ENCODE measurements around the gene CNTN5. TPM values are rescaled to one million over a fixed set of nuclear protein-coding genes. Genes with fewer than 3 reads are reported as not detected.

CNTN5 gene
- total RNA-seq, 1 donor from 2014 or later, result 0.36 TPM

GRCh38 chr11:100105982-100106358 lies 1085.2 kb downstream of the CNTN5 start:
- no peak for TF ChIP-seq CTCF (IDR thresholded peaks at IDR 0.05; ENCODE audit: borderline replicate concordance)
- H3K36me3 ChIP-seq, result no peaks in the 10 kb centered on the region
- no peak for DNase-seq
- H3K4me1 ChIP-seq, result no peaks in the 10 kb centered on the region
- H3K27me3 ChIP-seq (ENCODE audit: low read depth), result no peaks in the 10 kb centered on the region
- intact Hi-C loops (cut with micrococcal nuclease), result no loop called here
- H3K9me3 ChIP-seq (replicated peaks), result peaks cover 13% of the 10 kb centered on the region
- H3K4me3 ChIP-seq, result no peak overlapping the region
- no peak overlapping the region for H3K27ac ChIP-seq (replicated peaks)

- intact Hi-C loops (cut with micrococcal nuclease), result no loop called here
- no peak for TF ChIP-seq CTCF (IDR thresholded peaks at IDR 0.05; ENCODE audit: borderline replicate concordance)
- Histone ChIP-seq H3K27ac (replicated peaks) (no peak overlapping the region), H3K9me3 (replicated peaks) (no peaks in the 10 kb centered on the region), H3K27me3 (ENCODE audit: low read depth) (no peaks in the 10 kb centered on the region), H3K4me1 (no peaks in the 10 kb centered on the region), H3K36me3 (no peaks in the 10 kb centered on the region), H3K4me3 (no peak overlapping the region)
- no peak for DNase-seq
These were observed 1098.4 kb downstream of the CNTN5 start for GRCh38 chr11:100119176-100119575.

GRCh38 chr11:100133114-100133513 lies 1112.4 kb downstream of the CNTN5 start:
- no peak for DNase-seq
- Histone ChIP-seq H3K4me1 (no peaks in the 10 kb centered on the region), H3K27me3 (ENCODE audit: low read depth) (no peaks in the 10 kb centered on the region), H3K36me3 (no peaks in the 10 kb centered on the region), H3K9me3 (replicated peaks) (no peaks in the 10 kb centered on the region), H3K4me3 (no peak overlapping the region), H3K27ac (replicated peaks) (no peak overlapping the region)
- intact Hi-C loops (cut with micrococcal nuclease), result no loop called here
- TF ChIP-seq CTCF (IDR thresholded peaks at IDR 0.05; ENCODE audit: borderline replicate concordance), result no peak

GRCh38 chr11:100141201-100141600 lies 1120.5 kb downstream of the CNTN5 start:
- no peaks in the 10 kb centered on the region for H3K27me3 ChIP-seq (ENCODE audit: low read depth)
- no peak overlapping the region for H3K27ac ChIP-seq (replicated peaks)
- TF ChIP-seq CTCF (IDR thresholded peaks at IDR 0.05; ENCODE audit: borderline replicate concordance), result no peak
- H3K36me3 ChIP-seq, result no peaks in the 10 kb centered on the region
- H3K9me3 ChIP-seq (replicated peaks), result no peaks in the 10 kb centered on the region
- H3K4me1 ChIP-seq, result no peaks in the 10 kb centered on the region
- no peak for DNase-seq
- no peak overlapping the region for H3K4me3 ChIP-seq
- intact Hi-C loops (cut with micrococcal nuclease), result no loop called here

- H3K4me3 ChIP-seq, result no peak overlapping the region
- no peak overlapping the region for H3K27ac ChIP-seq (replicated peaks)
- TF ChIP-seq CTCF (IDR thresholded peaks at IDR 0.05; ENCODE audit: borderline replicate concordance), result no peak
- no peak for DNase-seq
- intact Hi-C loops (cut with micrococcal nuclease), result no loop called here
- peaks cover 22% of the 10 kb centered on the region for H3K9me3 ChIP-seq (replicated peaks)
- no peaks in the 10 kb centered on the region for H3K4me1 ChIP-seq
- no peaks in the 10 kb centered on the region for H3K27me3 ChIP-seq (ENCODE audit: low read depth)
- H3K36me3 ChIP-seq, result no peaks in the 10 kb centered on the region
These were observed 1131.2 kb downstream of the CNTN5 start for GRCh38 chr11:100151944-100152343.

GRCh38 chr11:100152766-100153165 lies 1132.0 kb downstream of the CNTN5 start:
- H3K27me3 ChIP-seq (ENCODE audit: low read depth), result no peaks in the 10 kb centered on the region
- H3K9me3 ChIP-seq (replicated peaks), result peaks cover 22% of the 10 kb centered on the region
- H3K4me1 ChIP-seq, result no peaks in the 10 kb centered on the region
- H3K27ac ChIP-seq (replicated peaks), result no peak overlapping the region
- no peak for DNase-seq
- H3K4me3 ChIP-seq, result no peak overlapping the region
- intact Hi-C loops (cut with micrococcal nuclease), result no loop called here
- H3K36me3 ChIP-seq, result no peaks in the 10 kb centered on the region
- TF ChIP-seq CTCF (IDR thresholded peaks at IDR 0.05; ENCODE audit: borderline replicate concordance), result no peak
